GM20000 (cell line): Measurements from ENCODE around the gene RAN.

Experiments
- DNase-seq: peaks from one replicate; pipeline ENCODE4 v3.0.0; 2012; ENCODE audit warnings: low spot score
- TF ChIP-seq, protein P1 (sequence below): IDR thresholded peaks from 2 replicates; pipeline ENCODE4 v1.5.1; 2012; ENCODE audit warnings: mild to moderate bottlenecking, control low read depth; ENCODE audit errors: extremely low read depth, missing control alignments

The RAN gene

DNA sequence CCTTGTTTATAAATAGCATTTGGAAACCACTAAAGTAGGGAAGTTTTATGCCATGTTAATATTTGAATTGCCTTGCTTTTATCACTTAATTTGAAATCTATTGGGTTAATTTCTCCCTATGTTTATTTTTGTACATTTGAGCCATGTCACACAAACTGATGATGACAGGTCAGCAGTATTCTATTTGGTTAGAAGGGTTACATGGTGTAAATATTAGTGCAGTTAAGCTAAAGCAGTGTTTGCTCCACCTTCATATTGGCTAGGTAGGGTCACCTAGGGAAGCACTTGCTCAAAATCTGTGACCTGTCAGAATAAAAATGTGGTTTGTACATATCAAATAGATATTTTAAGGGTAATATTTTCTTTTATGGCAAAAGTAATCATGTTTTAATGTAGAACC is 4.4 kb downstream of the RAN start:
- TF ChIP-seq, protein P1, sequence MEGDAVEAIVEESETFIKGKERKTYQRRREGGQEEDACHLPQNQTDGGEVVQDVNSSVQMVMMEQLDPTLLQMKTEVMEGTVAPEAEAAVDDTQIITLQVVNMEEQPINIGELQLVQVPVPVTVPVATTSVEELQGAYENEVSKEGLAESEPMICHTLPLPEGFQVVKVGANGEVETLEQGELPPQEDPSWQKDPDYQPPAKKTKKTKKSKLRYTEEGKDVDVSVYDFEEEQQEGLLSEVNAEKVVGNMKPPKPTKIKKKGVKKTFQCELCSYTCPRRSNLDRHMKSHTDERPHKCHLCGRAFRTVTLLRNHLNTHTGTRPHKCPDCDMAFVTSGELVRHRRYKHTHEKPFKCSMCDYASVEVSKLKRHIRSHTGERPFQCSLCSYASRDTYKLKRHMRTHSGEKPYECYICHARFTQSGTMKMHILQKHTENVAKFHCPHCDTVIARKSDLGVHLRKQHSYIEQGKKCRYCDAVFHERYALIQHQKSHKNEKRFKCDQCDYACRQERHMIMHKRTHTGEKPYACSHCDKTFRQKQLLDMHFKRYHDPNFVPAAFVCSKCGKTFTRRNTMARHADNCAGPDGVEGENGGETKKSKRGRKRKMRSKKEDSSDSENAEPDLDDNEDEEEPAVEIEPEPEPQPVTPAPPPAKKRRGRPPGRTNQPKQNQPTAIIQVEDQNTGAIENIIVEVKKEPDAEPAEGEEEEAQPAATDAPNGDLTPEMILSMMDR, result no peak
- no peak for DNase-seq

DNA sequence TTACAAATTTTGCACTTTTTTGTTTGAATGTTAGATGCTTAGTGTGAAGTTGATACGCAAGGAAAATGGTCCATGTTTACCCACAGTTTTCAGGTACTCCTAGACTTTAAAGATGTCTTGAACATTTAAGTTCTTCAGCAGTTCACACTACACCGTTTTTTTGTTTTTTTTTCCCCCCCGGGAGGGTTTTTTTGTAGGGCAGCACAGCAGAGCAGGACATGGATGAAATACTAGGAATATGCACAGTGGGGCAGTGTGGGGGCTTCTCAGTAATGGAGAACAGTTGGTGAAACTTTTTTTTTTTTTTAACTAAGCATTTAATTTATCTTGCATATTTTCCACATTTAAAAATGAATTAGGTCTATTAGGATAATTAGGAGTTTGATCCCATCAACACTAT is 4.9 kb downstream of the RAN start:
- TF ChIP-seq, protein P1, result no peak
- DNase-seq, result no peak

DNA sequence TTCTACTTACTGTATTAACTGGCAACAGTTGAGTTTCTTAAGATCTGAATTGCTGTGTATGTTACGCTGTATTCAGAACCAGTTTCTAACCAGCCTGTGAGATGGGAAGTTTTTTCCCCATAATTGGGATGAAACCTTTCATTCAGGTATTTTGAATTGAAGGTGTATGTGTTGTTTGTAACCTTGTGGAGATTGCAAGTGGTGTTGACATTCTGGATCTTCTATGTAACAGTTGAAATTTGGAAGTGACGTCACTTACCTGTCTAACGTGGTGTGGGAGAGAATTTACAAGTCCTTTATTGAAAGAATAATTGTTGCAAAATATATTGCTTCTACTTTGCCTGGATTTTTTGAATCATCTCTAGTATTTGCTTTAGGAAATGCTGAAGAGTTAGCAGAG is 5.5 kb downstream of the RAN start:
- no peak for DNase-seq
- TF ChIP-seq, protein P1, result no peak

DNA sequence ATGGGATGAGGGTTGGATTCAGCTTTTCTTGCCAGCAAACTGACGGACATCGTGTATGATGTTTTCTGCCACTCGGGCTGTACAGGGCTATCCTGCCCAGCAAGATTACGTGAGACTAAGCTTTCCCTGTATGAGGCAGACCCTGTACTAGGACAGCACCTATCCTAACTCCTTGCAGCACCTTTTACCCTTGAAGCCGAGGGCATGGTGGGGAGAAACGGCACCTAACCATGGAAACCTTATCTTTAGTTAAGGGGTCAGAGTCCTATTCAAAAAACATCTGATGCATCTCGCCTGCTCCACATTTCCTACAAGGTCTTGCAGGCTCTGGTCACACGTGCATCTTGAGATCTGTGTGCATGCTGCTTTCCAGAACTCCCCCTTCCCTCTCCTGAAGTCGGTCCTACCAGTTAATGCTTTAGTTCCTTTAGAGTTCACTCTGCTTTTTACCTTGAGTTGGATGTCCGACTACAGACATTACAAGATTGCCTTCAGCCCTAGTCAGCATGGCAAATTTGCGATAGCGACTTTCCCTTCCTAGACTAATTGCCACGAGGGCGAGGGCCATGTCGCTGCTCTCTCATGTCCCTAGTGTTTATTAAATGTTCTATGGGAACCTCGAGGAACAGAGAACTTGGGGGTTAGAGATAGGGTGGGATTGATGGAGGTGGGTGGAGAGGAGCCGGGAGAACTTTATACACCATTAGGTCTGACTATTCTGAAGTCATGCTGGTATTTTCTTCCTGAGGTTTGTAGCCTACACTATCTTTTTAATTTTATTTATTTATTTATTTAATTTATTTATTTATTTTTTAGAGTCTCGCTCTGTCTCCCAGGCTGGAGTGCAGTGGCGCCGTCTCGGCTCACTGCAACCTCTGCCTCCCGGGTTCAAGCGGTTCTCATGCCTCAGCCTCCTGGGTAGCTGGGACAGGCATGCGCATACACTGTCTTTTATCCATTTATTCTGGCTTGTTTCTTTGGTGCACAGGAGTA is 6.6 kb downstream of the RAN start:
- no peak for DNase-seq
- TF ChIP-seq, protein P1, result no peak

DNA sequence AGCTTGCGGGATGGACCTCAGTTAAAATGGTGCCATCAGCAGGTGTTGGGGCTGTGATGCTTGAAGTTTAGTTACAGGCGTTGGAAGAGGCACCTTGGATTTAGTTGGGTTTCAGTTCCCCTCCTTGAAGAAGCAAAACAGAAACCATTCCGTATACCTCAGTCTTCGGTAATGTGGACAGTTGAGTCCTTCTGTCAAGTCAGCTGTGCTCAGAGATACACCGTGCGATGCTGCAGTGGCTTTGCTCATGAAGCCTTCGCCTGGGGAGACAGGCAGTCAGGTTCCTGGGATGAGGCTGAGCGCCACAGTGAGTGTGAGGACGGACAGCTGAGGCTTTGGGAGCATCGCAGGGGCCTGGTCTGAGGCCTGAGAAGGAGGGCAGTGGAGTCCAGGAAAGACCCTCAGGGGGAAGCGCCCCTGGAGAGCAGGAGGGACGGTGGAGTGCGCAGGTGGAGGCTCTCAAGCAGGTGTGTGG is 7.4 kb downstream of the RAN start:
- TF ChIP-seq, protein P1, result no peak

DNA sequence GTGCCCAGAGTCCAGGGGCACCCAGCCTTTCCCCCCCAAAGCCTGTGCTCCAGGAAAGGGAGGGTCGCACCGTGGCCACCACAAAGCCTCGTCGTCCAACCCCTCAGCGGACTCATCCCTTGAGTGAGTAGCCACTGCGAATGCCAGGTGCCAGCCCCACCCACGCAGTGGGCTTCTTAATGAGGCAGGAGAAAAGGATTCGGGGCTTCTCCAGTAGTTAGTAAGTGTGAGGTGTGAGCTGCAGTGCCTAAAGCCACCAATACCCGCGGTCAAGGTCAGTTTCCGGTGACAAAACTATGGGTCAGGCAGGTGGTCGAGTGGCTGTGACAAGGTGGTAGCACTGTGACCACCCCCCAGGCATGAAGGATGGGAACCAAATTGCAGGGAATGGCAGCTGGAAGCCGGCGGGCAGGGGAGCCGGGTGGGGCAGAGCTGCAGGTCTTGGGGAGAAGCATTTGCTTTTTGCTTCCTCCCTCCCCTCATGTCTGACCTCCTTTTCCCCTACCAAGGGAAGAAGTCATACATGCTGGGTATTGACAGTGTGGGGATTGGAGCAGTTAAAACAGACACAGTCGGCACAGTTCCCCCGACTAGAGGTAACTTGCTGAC is 8.0 kb downstream of the RAN start:
- DNase-seq, result peak; percentile 25
- TF ChIP-seq, protein P1, result no peak

More for the DNA sequence above, 7.4 kb downstream of the RAN start:
- peak; percentile 76 for DNase-seq

DNA sequence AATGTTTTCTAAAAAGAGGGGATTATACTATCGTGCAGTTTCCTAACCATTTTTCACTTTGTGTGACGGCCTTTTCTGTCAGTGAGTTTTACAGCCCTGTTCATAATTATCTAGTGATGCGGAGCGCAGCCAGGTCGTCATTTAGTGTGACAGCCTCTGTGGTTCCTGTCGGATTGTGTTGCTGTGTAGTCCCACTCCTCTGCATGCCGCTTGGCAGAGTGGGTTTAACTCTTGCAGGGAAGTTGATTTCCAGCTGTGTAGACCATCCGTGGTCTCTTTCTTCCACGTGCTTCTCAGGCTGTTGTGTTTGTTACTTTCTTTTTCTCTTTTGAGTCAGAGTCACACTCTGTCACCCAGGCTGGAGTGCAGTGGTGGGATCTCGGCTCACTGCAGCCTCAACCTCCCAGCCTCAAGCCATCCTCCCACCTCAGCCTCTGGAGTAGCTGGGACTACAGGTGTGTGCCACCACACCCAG is 8.6 kb downstream of the RAN start:
- TF ChIP-seq, protein P1, result no peak
- peak; percentile 36 for DNase-seq
